Amniotic stem cell (primary cell): ENCODE results near the gene MAGEA6.
"Not testable (repeated sequence)": the region's sequence is repeated elsewhere in the genome, so short reads cannot be mapped to it uniquely, and the experiment has no call there.

Experiments
- DNase-seq: peaks from one replicate; lab custom pipeline; 2025; lab: John Stamatoyannopoulos, UW

Gene MAGEA6

DNA sequence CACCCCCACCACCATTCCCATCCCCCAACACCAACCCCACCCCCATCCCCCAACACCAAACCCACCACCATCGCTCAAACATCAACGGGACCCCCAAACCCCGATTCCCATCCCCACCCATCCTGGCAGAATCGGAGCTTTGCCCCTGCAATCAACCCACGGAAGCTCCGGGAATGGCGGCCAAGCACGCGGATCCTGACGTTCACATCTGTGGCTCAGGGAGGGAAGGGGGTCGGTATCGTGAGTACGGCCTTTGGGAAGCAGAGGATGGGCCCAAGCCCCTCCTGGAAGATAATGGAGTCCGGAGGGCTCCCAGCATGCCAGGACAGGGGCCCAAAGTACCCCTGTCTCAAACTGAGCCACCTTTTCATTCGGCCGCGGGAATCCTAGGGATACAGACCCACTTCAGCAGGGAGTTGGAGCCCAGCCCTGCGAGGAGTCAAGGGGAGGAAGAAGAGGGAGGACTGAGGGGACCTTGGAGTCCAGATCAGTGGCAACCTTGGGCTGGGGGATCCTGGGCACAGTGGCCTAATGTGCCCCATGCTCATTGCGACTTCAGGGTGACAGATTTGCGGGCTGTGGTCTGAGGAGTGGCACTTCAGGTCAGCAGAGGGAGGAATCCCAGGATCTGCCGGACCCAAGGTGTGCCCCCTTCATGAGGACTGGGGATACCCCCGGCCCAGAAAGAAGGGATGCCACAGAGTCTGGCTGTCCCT lies 35.2 kb downstream of the MAGEA6 start:
- not testable (repeated sequence) for DNase-seq

DNA sequence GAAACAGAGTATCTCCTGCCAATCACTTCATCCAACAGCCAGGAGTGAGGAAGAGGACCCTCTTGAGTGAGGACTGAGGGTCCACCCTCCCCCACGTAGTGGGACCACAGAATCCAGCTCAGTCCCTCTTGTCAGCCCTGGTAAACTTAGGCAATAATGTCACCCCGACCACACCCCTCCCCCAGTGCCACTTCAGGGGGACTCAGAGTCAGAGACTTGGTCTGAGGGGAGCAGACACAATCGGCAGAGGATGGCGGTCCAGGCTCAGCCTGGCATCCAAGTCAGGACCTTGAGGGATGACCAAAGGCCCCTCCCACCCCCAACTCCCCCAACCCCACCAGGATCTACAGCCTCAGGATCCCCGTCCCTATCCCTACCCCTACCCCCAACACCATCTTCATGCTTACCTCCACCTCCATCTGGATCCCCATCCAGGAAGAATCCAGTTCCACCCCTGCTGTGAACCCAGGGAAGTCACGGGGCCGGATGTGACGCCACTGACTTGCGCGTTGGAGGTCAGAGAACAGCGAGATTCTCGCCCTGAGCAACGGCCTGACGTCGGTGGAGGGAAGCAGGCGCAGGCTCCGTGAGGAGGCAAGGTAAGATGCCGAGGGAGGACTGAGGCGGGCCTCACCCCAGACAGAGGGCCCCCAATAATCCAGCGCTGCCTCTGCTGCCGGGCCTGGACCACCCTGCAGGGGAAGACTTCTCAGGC lies 36.1 kb downstream of the MAGEA6 start, which contains the start of the genes CSAG1 and MAGEA12:
TSS of gene CSAG1 (minus strand) at position 461 of the 715 bp plus-strand sequence. CDS start 1,261 bp downstream, outside the sequence.
TSS of gene MAGEA12 (plus strand) at position 497 of the 715 bp plus-strand sequence. CDS start 2,405 bp downstream, outside the sequence.
- DNase-seq, result no peak

DNA sequence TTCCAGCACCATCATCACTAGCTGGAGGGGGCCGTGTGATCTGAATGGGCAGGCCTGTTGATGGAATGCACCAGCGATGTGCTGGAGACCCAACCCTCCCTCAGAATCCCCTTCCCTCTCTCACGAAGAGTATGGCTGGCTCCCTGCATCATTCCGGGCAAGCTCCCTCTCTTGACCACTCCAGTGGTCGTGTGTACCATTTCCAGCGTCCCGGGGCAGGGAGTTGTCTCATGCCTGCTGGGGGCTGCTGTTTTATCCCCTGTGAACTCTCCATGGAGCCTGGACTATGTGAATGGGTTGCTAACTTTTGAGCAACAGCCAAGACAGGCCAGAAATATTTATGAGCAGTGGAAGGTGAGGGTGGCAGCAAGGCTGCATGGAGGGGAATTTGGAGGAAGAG lies 44.1 kb downstream of the MAGEA6 start:
- DNase-seq, result no peak
